ENCODE measurements around the gene ADD2.
"Not testable (repeated sequence)": the region's sequence is repeated elsewhere in the genome, so short reads cannot be mapped to it uniquely, and the experiment has no call there.

ADD2 gene

GRCh38 chr2:70668432-70668831, 99.6 kb downstream of the ADD2 start:
- DNase-seq = no peak

GRCh38 chr2:70664525-70664924, 103.5 kb downstream of the ADD2 start:
- DNase-seq = no peak

- DNase-seq = no peak
Measured at GRCh38 chr2:70663411-70663810, 104.6 kb downstream of the ADD2 start.

- DNase-seq = no peak
Measured at GRCh38 chr2:70659551-70659950, 108.4 kb downstream of the ADD2 start.

- DNase-seq = no peak
Measured at GRCh38 chr2:70658476-70658875, 109.5 kb downstream of the ADD2 start.

GRCh38 chr2:70657246-70657645, 110.8 kb downstream of the ADD2 start:
- no peak for DNase-seq

GRCh38 chr2:70656421-70657010, 111.5 kb downstream of the ADD2 start:
- DNase-seq = no peak

GRCh38 chr2:70655786-70656185, 112.2 kb downstream of the ADD2 start:
- DNase-seq = no peak

GRCh38 chr2:70655211-70655610, 112.8 kb downstream of the ADD2 start:
- DNase-seq = not testable (repeated sequence)

- no peak for DNase-seq
Measured at GRCh38 chr2:70651727-70652126, 116.3 kb downstream of the ADD2 start.

GRCh38 chr2:70651014-70651413, 117.0 kb downstream of the ADD2 start:
- DNase-seq = no peak

GRCh38 chr2:70648961-70649360, 119.0 kb downstream of the ADD2 start:
- no peak for DNase-seq

GRCh38 chr2:70647873-70648481, 120.0 kb downstream of the ADD2 start:
- no peak for DNase-seq

GRCh38 chr2:70646420-70646818, 121.6 kb downstream of the ADD2 start:
- DNase-seq = no peak

- no peak for DNase-seq
Measured at GRCh38 chr2:70645733-70646419, 122.1 kb downstream of the ADD2 start.

- DNase-seq = no peak
Measured at GRCh38 chr2:70643715-70644114, 124.3 kb downstream of the ADD2 start.

- DNase-seq = no peak
Measured at GRCh38 chr2:70641263-70641784, 126.7 kb downstream of the ADD2 start.

- no peak for DNase-seq
Measured at GRCh38 chr2:70639841-70640436, 128.1 kb downstream of the ADD2 start.

- DNase-seq = no peak
Measured at GRCh38 chr2:70638561-70638960, 129.4 kb downstream of the ADD2 start.

GRCh38 chr2:70633508-70633907, 134.5 kb downstream of the ADD2 start:
- no peak for DNase-seq

GRCh38 chr2:70632966-70633365, 135.0 kb downstream of the ADD2 start:
- DNase-seq = no peak

GRCh38 chr2:70632388-70632787, 135.6 kb downstream of the ADD2 start:
- DNase-seq = no peak

- DNase-seq = no peak
Measured at GRCh38 chr2:70630761-70631160, 137.2 kb downstream of the ADD2 start.

Measured in activated gamma-delta T cell (primary cell).